ENCODE measurements around the gene VDAC1.

VDAC1 gene

GRCh38 chr5:133996683-133997252 is 8.0 kb downstream of the VDAC1 start:
- H3K4me1 ChIP-seq, result peaks cover 5 to 94% (median 70%) of the 10 kb centered on the region in 4 donors
- H3K27ac ChIP-seq, result no peak overlapping the region
- peaks cover 0 to 3% (median 0%) of the 10 kb centered on the region in 3 donors for H3K36me3 ChIP-seq
- H3K27me3 ChIP-seq, result no peaks in the 10 kb centered on the region
- no peak for DNase-seq
- no peak overlapping the region for H3K4me3 ChIP-seq
- H3K9me3 ChIP-seq, result no peaks in the 10 kb centered on the region
- intact Hi-C loops (cut with DNase I; ENCODE audit: low total_unique reads), result no loop called here
- TF ChIP-seq CTCF (IDR thresholded peaks at IDR 0.05), result no peak

DNA sequence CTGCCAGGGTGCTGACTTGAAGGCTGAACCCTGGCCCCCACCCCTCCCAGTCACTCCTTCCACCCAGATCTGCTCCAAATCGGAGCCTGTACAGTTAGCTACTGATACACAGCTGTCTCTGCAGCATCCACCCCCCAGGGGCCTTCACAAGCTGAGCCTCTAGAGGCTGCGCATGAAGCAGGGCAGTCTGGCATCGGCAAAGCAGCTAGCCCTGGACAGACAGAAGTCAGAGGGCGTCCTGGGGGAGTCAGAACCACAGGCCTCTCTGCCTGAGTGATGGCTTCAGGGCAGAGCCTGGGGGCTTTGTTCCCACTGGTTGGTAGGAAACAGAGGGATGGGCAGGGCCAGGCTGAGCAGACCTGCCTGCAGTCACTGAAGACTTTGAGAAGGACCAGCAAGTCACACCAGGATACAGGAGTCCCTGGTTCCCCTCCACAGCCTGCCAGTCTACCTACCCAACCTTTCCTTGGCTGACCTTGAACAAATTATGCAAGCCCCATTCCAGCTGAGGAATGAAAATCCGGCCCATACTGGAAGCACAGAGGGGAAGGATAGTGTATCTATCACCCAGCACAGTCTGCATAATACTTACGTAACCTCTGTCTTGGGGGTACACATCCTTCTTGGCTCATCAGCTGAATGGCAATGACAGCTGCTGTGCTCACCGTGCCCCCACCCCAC is 8.8 kb downstream of the VDAC1 start:
- intact Hi-C loops (cut with DNase I; ENCODE audit: low total_unique reads), result no loop called here
- H3K9me3 ChIP-seq, result no peaks in the 10 kb centered on the region
- peaks cover 5 to 90% (median 65%) of the 10 kb centered on the region in 4 donors for H3K4me1 ChIP-seq
- H3K27ac ChIP-seq, result no peak overlapping the region
- DNase-seq, result no peak
- no peak overlapping the region for H3K4me3 ChIP-seq
- TF ChIP-seq CTCF (IDR thresholded peaks at IDR 0.05), result no peak
- peaks cover 0 to 10% (median 3%) of the 10 kb centered on the region in 3 donors for H3K36me3 ChIP-seq
- H3K27me3 ChIP-seq, result no peaks in the 10 kb centered on the region

- Histone ChIP-seq H3K27ac (no peak overlapping the region), H3K4me1 (peaks cover 5 to 83% (median 63%) of the 10 kb centered on the region in 4 donors), H3K9me3 (no peaks in the 10 kb centered on the region), H3K27me3 (no peaks in the 10 kb centered on the region), H3K36me3 (peaks cover 7 to 17% (median 10%) of the 10 kb centered on the region in 3 donors), H3K4me3 (no peak overlapping the region)
- intact Hi-C loops (cut with DNase I; ENCODE audit: low total_unique reads), result no loop called here
- no peak for DNase-seq
- no peak for TF ChIP-seq CTCF (IDR thresholded peaks at IDR 0.05)
Measured at GRCh38 chr5:133995341-133995740, 9.4 kb downstream of the VDAC1 start.

- Histone ChIP-seq H3K4me3 (no peak overlapping the region), H3K27ac (no peak overlapping the region)
Measured at GRCh38 chr5:133994990-133995333, 9.8 kb downstream of the VDAC1 start.

GRCh38 chr5:133994297-133994989 is 10.3 kb downstream of the VDAC1 start:
- H3K4me1 ChIP-seq, result peaks cover 5 to 74% (median 56%) of the 10 kb centered on the region in 4 donors
- peaks cover 16 to 26% (median 19%) of the 10 kb centered on the region in 3 donors for H3K36me3 ChIP-seq
- no peak overlapping the region for H3K4me3 ChIP-seq
- no peaks in the 10 kb centered on the region for H3K9me3 ChIP-seq
- intact Hi-C loops (cut with DNase I; ENCODE audit: low total_unique reads), result no loop called here
- TF ChIP-seq CTCF (IDR thresholded peaks at IDR 0.05), result no peak
- no peak overlapping the region for H3K27ac ChIP-seq
- no peaks in the 10 kb centered on the region for H3K27me3 ChIP-seq
- DNase-seq, result peak in 1 of 2 donors; percentile 40

More at GRCh38 chr5:133994990-133995333, 9.8 kb downstream of the VDAC1 start:
- DNase-seq, result no peak
- no peak for TF ChIP-seq CTCF (IDR thresholded peaks at IDR 0.05)
- Histone ChIP-seq H3K36me3 (peaks cover 10 to 21% (median 14%) of the 10 kb centered on the region in 3 donors), H3K9me3 (no peaks in the 10 kb centered on the region), H3K27me3 (no peaks in the 10 kb centered on the region), H3K4me1 (peaks cover 5 to 79% (median 59%) of the 10 kb centered on the region in 4 donors)
- intact Hi-C loops (cut with DNase I; ENCODE audit: low total_unique reads), result no loop called here

Measured in tibial artery (tissue), 4 donors.